SK-N-SH (cell line): ENCODE data around the gene ZC3H8.

ENCODE experiments used
- EP300 ChIP-seq, 2 experiments: IDR thresholded peaks; 2 replicates each; pipeline versions ENCODE4 v1.4.0 to v1.6.1; 2012; ENCODE audit warnings: borderline replicate concordance in 1 of 2, low read depth in 1 of 2, low read length in 1 of 2
- FOXM1 ChIP-seq: IDR thresholded peaks from 2 replicates; pipeline ENCODE4 v1.4.0; 2012; ENCODE audit warnings: low read depth, mild to moderate bottlenecking
- GABPA ChIP-seq: IDR thresholded peaks from 2 replicates; pipeline ENCODE4 v1.4.0; 2012; ENCODE audit warnings: low read depth, mild to moderate bottlenecking
- MXI1 ChIP-seq: IDR thresholded peaks from 2 replicates; pipeline ENCODE4 v1.6.1; 2012; ENCODE audit warnings: mild to moderate bottlenecking, low read depth, low read length, improper control_type of control experiment
- POLR2AphosphoS5 ChIP-seq: IDR thresholded peaks from 2 replicates; pipeline ENCODE4 v1.6.1; 2012; ENCODE audit warnings: low read depth, low read length
- RAD21 ChIP-seq: IDR thresholded peaks from 2 replicates; pipeline ENCODE4 v1.6.1; 2012; ENCODE audit warnings: mild to moderate bottlenecking, low read length
- RXRA ChIP-seq: IDR thresholded peaks from 2 replicates; pipeline ENCODE4 v1.4.0; 2012; ENCODE audit warnings: low read depth, mild to moderate bottlenecking, borderline replicate concordance
- SIN3A ChIP-seq: IDR thresholded peaks from 2 replicates; pipeline ENCODE4 v1.6.1; 2012; ENCODE audit warnings: low read depth, mild to moderate bottlenecking, low read length, moderate library complexity, borderline replicate concordance
- TCF12 ChIP-seq: IDR thresholded peaks from 2 replicates; pipeline ENCODE4 v1.4.0; 2012
- TEAD4 ChIP-seq: IDR thresholded peaks from 2 replicates; pipeline ENCODE4 v1.4.0; 2012; ENCODE audit warnings: mild to moderate bottlenecking, borderline replicate concordance; ENCODE audit not compliant: insufficient read depth
- TF ChIP-seq, protein P1 (sequence below): fragments of 200-600 bp; sonication (generic); IDR thresholded peaks from 2 replicates; pipeline ENCODE4 v1.6.1; 2017; ENCODE audit warnings: antibody characterized with exemption, mild to moderate bottlenecking, moderate library complexity
- TF ChIP-seq, protein P2 (sequence below): fragments of 150-350 bp; IDR thresholded peaks from 2 replicates; pipeline ENCODE4 v1.6.1; 2017; ENCODE audit warnings: antibody characterized with exemption, low read length, low read depth, borderline replicate concordance

DNA sequence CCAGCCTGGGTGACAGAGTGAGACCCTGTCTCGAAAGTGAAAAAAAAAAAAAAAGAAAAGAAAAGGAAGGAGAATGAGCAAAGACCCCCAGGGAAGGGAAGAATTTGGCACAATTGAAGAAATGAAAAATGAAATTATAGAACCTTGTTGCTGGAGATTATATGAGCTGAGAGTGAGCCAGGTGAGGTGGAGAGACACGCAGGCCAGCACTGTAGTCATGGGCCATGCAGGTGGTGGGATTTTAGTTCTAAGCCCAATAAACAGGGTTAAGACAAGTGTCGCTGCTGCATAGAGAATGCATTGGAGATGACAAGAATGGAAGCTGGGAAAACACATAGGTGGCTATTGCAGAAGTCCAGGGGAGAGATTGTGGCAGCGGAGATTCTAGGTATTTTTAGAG lies 84.3 kb downstream of the ZC3H8 start:
- TF ChIP-seq, protein P1, sequence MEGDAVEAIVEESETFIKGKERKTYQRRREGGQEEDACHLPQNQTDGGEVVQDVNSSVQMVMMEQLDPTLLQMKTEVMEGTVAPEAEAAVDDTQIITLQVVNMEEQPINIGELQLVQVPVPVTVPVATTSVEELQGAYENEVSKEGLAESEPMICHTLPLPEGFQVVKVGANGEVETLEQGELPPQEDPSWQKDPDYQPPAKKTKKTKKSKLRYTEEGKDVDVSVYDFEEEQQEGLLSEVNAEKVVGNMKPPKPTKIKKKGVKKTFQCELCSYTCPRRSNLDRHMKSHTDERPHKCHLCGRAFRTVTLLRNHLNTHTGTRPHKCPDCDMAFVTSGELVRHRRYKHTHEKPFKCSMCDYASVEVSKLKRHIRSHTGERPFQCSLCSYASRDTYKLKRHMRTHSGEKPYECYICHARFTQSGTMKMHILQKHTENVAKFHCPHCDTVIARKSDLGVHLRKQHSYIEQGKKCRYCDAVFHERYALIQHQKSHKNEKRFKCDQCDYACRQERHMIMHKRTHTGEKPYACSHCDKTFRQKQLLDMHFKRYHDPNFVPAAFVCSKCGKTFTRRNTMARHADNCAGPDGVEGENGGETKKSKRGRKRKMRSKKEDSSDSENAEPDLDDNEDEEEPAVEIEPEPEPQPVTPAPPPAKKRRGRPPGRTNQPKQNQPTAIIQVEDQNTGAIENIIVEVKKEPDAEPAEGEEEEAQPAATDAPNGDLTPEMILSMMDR, result no peak
- TF ChIP-seq SIN3A (no peak), GABPA (no peak), EP300 (IDR thresholded peaks at IDR 0.05; ENCODE audit: borderline replicate concordance in 1 of 2, low read depth in 1 of 2, low read length in 1 of 2) (no peak), POLR2AphosphoS5 (no peak), FOXM1 (no peak), TEAD4 (no peak), TCF12 (no peak), RXRA (no peak), RAD21 (no peak), MXI1 (no peak)
- TF ChIP-seq, protein P2, sequence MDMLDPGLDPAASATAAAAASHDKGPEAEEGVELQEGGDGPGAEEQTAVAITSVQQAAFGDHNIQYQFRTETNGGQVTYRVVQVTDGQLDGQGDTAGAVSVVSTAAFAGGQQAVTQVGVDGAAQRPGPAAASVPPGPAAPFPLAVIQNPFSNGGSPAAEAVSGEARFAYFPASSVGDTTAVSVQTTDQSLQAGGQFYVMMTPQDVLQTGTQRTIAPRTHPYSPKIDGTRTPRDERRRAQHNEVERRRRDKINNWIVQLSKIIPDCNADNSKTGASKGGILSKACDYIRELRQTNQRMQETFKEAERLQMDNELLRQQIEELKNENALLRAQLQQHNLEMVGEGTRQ, result no peak
